Nephron progenitor cell (in vitro differentiated cells): ENCODE data around the gene NRXN2.

Experiments used
- DNase-seq: peaks from one replicate; pipeline ENCODE4 v3.0.0; 2021
- H3K27ac Mint-ChIP-seq: 2 replicates; pipeline ENCODE4 v1.8.0; 2021; ENCODE audit warnings: mild to moderate bottlenecking, moderate library complexity, mixed read lengths
- H3K27me3 Mint-ChIP-seq: 2 replicates; pipeline ENCODE4 v1.8.0; 2021; ENCODE audit warnings: mild to moderate bottlenecking, low read depth, mixed read lengths; ENCODE audit not compliant: poor library complexity
- H3K36me3 Mint-ChIP-seq: 2 replicates; pipeline ENCODE4 v1.8.0; 2021; ENCODE audit warnings: low read depth, mixed read lengths
- H3K4me1 Mint-ChIP-seq: 2 replicates; pipeline ENCODE4 v1.8.0; 2021; ENCODE audit warnings: mixed read lengths
- H3K4me3 Mint-ChIP-seq: 2 replicates; pipeline ENCODE4 v1.8.0; 2021; ENCODE audit warnings: mild to moderate bottlenecking, moderate library complexity, mixed read lengths
- H3K9me3 Mint-ChIP-seq: 2 replicates; pipeline ENCODE4 v1.8.0; 2021; ENCODE audit warnings: mild to moderate bottlenecking, moderate library complexity, mixed read lengths
- CTCF ChIP-seq: fragments of 200-600 bp; sonication (generic); IDR thresholded peaks from 2 replicates; pipeline ENCODE4 v1.5.0; 2021; ENCODE audit warnings: antibody characterized with exemption

The NRXN2 gene

GRCh38 chr11:64639885-64640284 lies 83.1 kb downstream of the NRXN2 start:
- Mint-ChIP-seq H3K4me1 (peaks cover 35% of the 10 kb centered on the region), H3K27me3 (peaks cover 23% of the 10 kb centered on the region), H3K4me3 (no peak overlapping the region), H3K27ac (no peak overlapping the region), H3K9me3 (no peaks in the 10 kb centered on the region), H3K36me3 (no peaks in the 10 kb centered on the region)
- TF ChIP-seq CTCF: no peak
- DNase-seq: no peak

GRCh38 chr11:64638829-64639228 lies 84.2 kb downstream of the NRXN2 start:
- no peak overlapping the region for H3K27ac Mint-ChIP-seq
- no peaks in the 10 kb centered on the region for H3K9me3 Mint-ChIP-seq
- peak overlapping the region; percentile 63 for H3K4me3 Mint-ChIP-seq
- no peak for DNase-seq
- no peaks in the 10 kb centered on the region for H3K36me3 Mint-ChIP-seq
- TF ChIP-seq CTCF: no peak
- H3K27me3 Mint-ChIP-seq: peaks cover 23% of the 10 kb centered on the region
- peaks cover 35% of the 10 kb centered on the region for H3K4me1 Mint-ChIP-seq

GRCh38 chr11:64638018-64638665 lies 84.9 kb downstream of the NRXN2 start:
- no peaks in the 10 kb centered on the region for H3K9me3 Mint-ChIP-seq
- peaks cover 37% of the 10 kb centered on the region for H3K4me1 Mint-ChIP-seq
- peaks cover 28% of the 10 kb centered on the region for H3K27me3 Mint-ChIP-seq
- TF ChIP-seq CTCF: no peak
- H3K4me3 Mint-ChIP-seq: peak overlapping the region; percentile 73
- H3K36me3 Mint-ChIP-seq: no peaks in the 10 kb centered on the region
- DNase-seq: peak; percentile 83
- H3K27ac Mint-ChIP-seq: no peak overlapping the region

- H3K27ac Mint-ChIP-seq: no peak overlapping the region
- no peaks in the 10 kb centered on the region for H3K36me3 Mint-ChIP-seq
- no peak for TF ChIP-seq CTCF
- DNase-seq: peak; percentile 27
- no peaks in the 10 kb centered on the region for H3K9me3 Mint-ChIP-seq
- peaks cover 35% of the 10 kb centered on the region for H3K27me3 Mint-ChIP-seq
- peaks cover 37% of the 10 kb centered on the region for H3K4me1 Mint-ChIP-seq
- H3K4me3 Mint-ChIP-seq: peak overlapping the region; percentile 73
These were observed 85.5 kb downstream of the NRXN2 start for GRCh38 chr11:64637334-64638017.

GRCh38 chr11:64633555-64634159 lies 89.3 kb downstream of the NRXN2 start:
- Mint-ChIP-seq H3K27me3 (peaks cover 73% of the 10 kb centered on the region), H3K27ac (no peak overlapping the region), H3K4me1 (peaks cover 47% of the 10 kb centered on the region), H3K36me3 (no peaks in the 10 kb centered on the region), H3K4me3 (no peak overlapping the region), H3K9me3 (peaks cover 4% of the 10 kb centered on the region)
- TF ChIP-seq CTCF: no peak
- no peak for DNase-seq
